H1 (cell line): ENCODE data around the gene EML5. TPM values are rescaled to one million over a fixed set of nuclear protein-coding genes. Genes with fewer than 3 reads are reported as not detected.

Experiments used
- CTCF ChIA-PET: fragments of 300-600 bp; sonication (Branson Sonifier 250); formaldehyde crosslinking; loops from one replicate; lab custom pipeline; 2021; ENCODE audit not compliant: partially characterized antibody; lab: Charles Lee
- POLR2A ChIA-PET: fragments of 300-600 bp; sonication (Branson Sonifier 250); formaldehyde crosslinking; loops from one replicate; lab custom pipeline; 2021; ENCODE audit warnings: inconsistent platforms; ENCODE audit not compliant: partially characterized antibody; lab: Charles Lee
- DNase-seq, 2 experiments: peaks; one replicate each; pipeline versions ENCODE4 v3.0.0 to v3.0.0-alpha.2; 2010 to 2022; ENCODE audit warnings: low spot score in 2 of 2, low read depth in 1 of 2, mixed read lengths in 1 of 2
- FAIRE-seq: peaks from 2 replicates; lab custom pipeline; 2011; peaks lifted over from hg19 to GRCh38; lab: Jason Lieb, UNC
- H2AFZ ChIP-seq: 2 replicates; pipeline ENCODE4 v1.8.1; 2012; ENCODE audit warnings: low read length, inconsistent platforms
- H2AK5ac ChIP-seq: 2 replicates; pipeline ENCODE4 v1.6.1; 2013; ENCODE audit warnings: low read depth, low read length
- H2BK120ac ChIP-seq: replicated peaks from 2 replicates; pipeline ENCODE3; 2013; ENCODE audit warnings: low read depth, low read length, inconsistent platforms
- H2BK12ac ChIP-seq: 2 replicates; pipeline ENCODE4 v1.6.1; 2013; ENCODE audit warnings: low read depth, low read length
- H2BK15ac ChIP-seq: 2 replicates; pipeline ENCODE4 v1.6.1; 2013; ENCODE audit warnings: low read length
- H2BK20ac ChIP-seq: 2 replicates; pipeline ENCODE4 v1.6.1; 2013; ENCODE audit warnings: low read length
- H2BK5ac ChIP-seq: 2 replicates; pipeline ENCODE4 v1.6.1; 2013; ENCODE audit warnings: low read depth, low read length
- H3K14ac ChIP-seq: 2 replicates; pipeline ENCODE4 v1.6.1; 2013; ENCODE audit warnings: inconsistent platforms; ENCODE audit not compliant: insufficient read length
- H3K18ac ChIP-seq: 2 replicates; pipeline ENCODE4 v1.6.1; 2013; ENCODE audit warnings: low read length; ENCODE audit errors: extremely low read depth
- H3K23ac ChIP-seq: 2 replicates; pipeline ENCODE4 v1.6.1; 2013; ENCODE audit warnings: inconsistent platforms; ENCODE audit not compliant: insufficient read length
- H3K23me2 ChIP-seq: 2 replicates; pipeline ENCODE4 v1.6.1; 2013; ENCODE audit warnings: low read depth, low read length
- H3K27ac ChIP-seq: 2 replicates; pipeline ENCODE4 v1.6.1; 2011; ENCODE audit warnings: low read depth, low read length, inconsistent platforms
- H3K27me3 ChIP-seq, 4 experiments: replicated peaks in 1 of 4; 1 replicate in 1 of 4; 2 replicates in 3 of 4; pipeline versions ENCODE4 v1.6.1 to v1.8.1; 2011 to 2013; ENCODE audit warnings: low read length in 3 of 4, mild to moderate bottlenecking in 3 of 4, inconsistent platforms in 2 of 4, mixed read lengths in 2 of 4, moderate library complexity in 1 of 4; ENCODE audit not compliant: control insufficient read depth in 3 of 4, insufficient read depth in 3 of 4; ENCODE audit errors: extremely low read depth in 1 of 4
- H3K36me3 ChIP-seq, 4 experiments: 2 replicates each; pipeline versions ENCODE4 v1.6.1 to v1.8.1; 2011 to 2013; ENCODE audit warnings: mild to moderate bottlenecking in 4 of 4, low read length in 3 of 4, moderate library complexity in 2 of 4, control low read depth in 1 of 4, inconsistent platforms in 1 of 4; ENCODE audit not compliant: insufficient read depth in 4 of 4, control insufficient read depth in 2 of 4
- H3K4ac ChIP-seq: replicated peaks from 2 replicates; pipeline ENCODE3; 2013; ENCODE audit warnings: low read length, low read depth, mixed read lengths, inconsistent platforms; ENCODE audit not compliant: insufficient read length
- H3K4me1 ChIP-seq, 4 experiments: replicated peaks in 1 of 4; 1 replicate in 1 of 4; 2 replicates in 3 of 4; pipeline versions ENCODE4 v1.6.1 to v1.8.1; 2011 to 2013; ENCODE audit warnings: low read length in 3 of 4, inconsistent platforms in 2 of 4, mixed read lengths in 1 of 4; ENCODE audit not compliant: insufficient read depth in 4 of 4, control insufficient read depth in 3 of 4
- H3K4me2 ChIP-seq, 2 experiments: 2 replicates each; pipeline versions ENCODE4 v1.6.1 to v1.8.1; 2011 to 2013; ENCODE audit warnings: low read depth in 2 of 2, low read length in 2 of 2, control low read depth in 1 of 2, inconsistent platforms in 1 of 2, mild to moderate bottlenecking in 1 of 2; ENCODE audit not compliant: insufficient read depth in 1 of 2
- H3K4me3 ChIP-seq, 4 experiments: fragments of 200-600, 300-600 bp in 1 of 4; sonication (generic), shearing (Covaris generic), sonication (Bioruptor Twin) in 1 of 4; 2 replicates each; pipeline versions ENCODE4 v1.5.1 to v1.8.1; 2011 to 2016; ENCODE audit warnings: low read length in 4 of 4, low read depth in 3 of 4, control low read depth in 2 of 4, inconsistent platforms in 2 of 4, mild to moderate bottlenecking in 2 of 4, mixed read lengths in 1 of 4, moderate library complexity in 1 of 4; ENCODE audit not compliant: insufficient read depth in 2 of 4; ENCODE audit errors: extremely low read depth in 1 of 4
- H3K56ac ChIP-seq: replicated peaks from 2 replicates; pipeline ENCODE3; 2013; ENCODE audit warnings: low read depth, mild to moderate bottlenecking, mixed read lengths, low read length, inconsistent platforms; ENCODE audit not compliant: insufficient read length
- H3K79me1 ChIP-seq: 2 replicates; pipeline ENCODE4 v1.6.1; 2013; ENCODE audit warnings: low read depth, low read length, control low read depth
- H3K79me2 ChIP-seq, 2 experiments: 2 replicates each; pipeline versions ENCODE4 v1.6.1 to v1.8.1; 2012 to 2013; ENCODE audit warnings: low read length in 2 of 2, mild to moderate bottlenecking in 2 of 2, inconsistent platforms in 1 of 2; ENCODE audit not compliant: insufficient read depth in 2 of 2, control insufficient read depth in 1 of 2
- H3K9ac ChIP-seq, 4 experiments: replicated peaks in 1 of 4; 1 replicate in 1 of 4; 2 replicates in 3 of 4; pipeline versions ENCODE4 v1.6.1 to v1.8.1; 2011 to 2013; ENCODE audit warnings: low read depth in 3 of 4, low read length in 3 of 4, control low read depth in 2 of 4, mild to moderate bottlenecking in 2 of 4, moderate library complexity in 2 of 4, inconsistent platforms in 1 of 4; ENCODE audit errors: extremely low read depth in 1 of 4
- H3K9me3 ChIP-seq, 2 experiments: 2 replicates each; pipeline versions ENCODE4 v1.6.1 to v1.8.1; 2012 to 2013; ENCODE audit warnings: mild to moderate bottlenecking in 2 of 2, moderate library complexity in 2 of 2, control low read depth in 1 of 2, inconsistent platforms in 1 of 2, low read depth in 1 of 2, low read length in 1 of 2, mixed read lengths in 1 of 2; ENCODE audit not compliant: insufficient read depth in 2 of 2
- H4K20me1 ChIP-seq, 2 experiments: replicated peaks in 1 of 2; 2 replicates each; pipeline versions ENCODE3 to v1.8.1; 2011 to 2013; ENCODE audit warnings: inconsistent platforms in 2 of 2, low read length in 2 of 2, mild to moderate bottlenecking in 1 of 2; ENCODE audit not compliant: insufficient read depth in 2 of 2, control insufficient read depth in 1 of 2
- H4K5ac ChIP-seq: 2 replicates; pipeline ENCODE4 v1.6.1; 2013; ENCODE audit warnings: low read length, low read depth, mixed read lengths, inconsistent platforms; ENCODE audit not compliant: insufficient read length
- H4K8ac ChIP-seq: 2 replicates; pipeline ENCODE4 v1.8.0; 2013; ENCODE audit warnings: mild to moderate bottlenecking, moderate library complexity, low read length, inconsistent platforms; ENCODE audit not compliant: insufficient read depth; ENCODE audit errors: extremely low read depth
- H4K91ac ChIP-seq: replicated peaks from 2 replicates; pipeline ENCODE3; 2013; ENCODE audit warnings: low read length, mixed read lengths, inconsistent platforms; ENCODE audit not compliant: insufficient read length
- ATF2 ChIP-seq: IDR thresholded peaks from 2 replicates; pipeline ENCODE4 v1.6.1; 2012; ENCODE audit warnings: low read length, inconsistent platforms
- CTCF ChIP-seq, 3 experiments: IDR thresholded peaks; 1 replicate in 2 of 3; 2 replicates in 1 of 3; pipeline versions ENCODE4 v1.5.1 to v1.6.1; 2011; ENCODE audit warnings: low read length in 3 of 3, mild to moderate bottlenecking in 3 of 3, inconsistent platforms in 2 of 3, low read depth in 1 of 3, moderate library complexity in 1 of 3; ENCODE audit not compliant: insufficient read depth in 1 of 3; ENCODE audit errors: control extremely low read depth in 1 of 3
- HDAC2 ChIP-seq, 2 experiments: fragments of 300-600 bp in 1 of 2; sonication (generic) in 1 of 2; IDR thresholded peaks; 2 replicates each; pipeline ENCODE4 v1.6.1; 2011 to 2012; ENCODE audit warnings: low read depth in 2 of 2, low read length in 2 of 2, mild to moderate bottlenecking in 2 of 2, moderate library complexity in 2 of 2, borderline replicate concordance in 1 of 2, inconsistent platforms in 1 of 2
- RAD21 ChIP-seq, 2 experiments: IDR thresholded peaks in 1 of 2; conservative IDR thresholded peaks in 1 of 2; 2 replicates each; pipeline ENCODE4 v1.6.1; 2011; ENCODE audit warnings: low read depth in 2 of 2, low read length in 2 of 2, improper control_type of control experiment in 1 of 2, inconsistent platforms in 1 of 2, mild to moderate bottlenecking in 1 of 2, moderate library complexity in 1 of 2
- polyA plus RNA-seq, 7 experiments: library from polyadenylated mRNA; depleted of rRNA in 3 of 7; stranded (reverse) in 5 of 7; unstranded in 2 of 7; fragments of >200 nt in 5 of 7; fragments of 200-250 nt in 2 of 7; gene quantifications; 1 replicate in 5 of 7; 2 replicates in 1 of 7; 4 replicates in 1 of 7; pipeline versions ENCODE4 v1.2.1 to v1.2.3, GENCODE V29; 2011 to 2013; ENCODE audit warnings: missing spikeins in 2 of 7, mixed read lengths in 2 of 7
- total RNA-seq: library from RNA; stranded (reverse); fragmentation: NEBNext Ultra II Directional; extraction: Animal tissue kit (Norgen Biotek cat#: 25700); gene quantifications from 2 replicates; pipeline ENCODE4 v1.2.1, GENCODE V29; 2021

EML5 gene
- total and polyA plus RNA-seq, 2 of the 8 experiments (the other 6 are each of a cell fraction or from before 2014, with no cell fraction given) = 0.39 to 0.88 TPM

GRCh38 chr14:88729159-88729558, 63.6 kb downstream of the EML5 start:
- TF ChIP-seq CTCF (IDR thresholded peaks at IDR 0.05; ENCODE audit: control extremely low read depth in 1 of 3, insufficient read depth in 1 of 3, low read depth in 1 of 3, low read length in 3 of 3) (peak in 1 of 3 experiments; percentile 10; a peak in 1 of 4 replicates), RAD21 (IDR thresholded peaks at IDR 0.05 in 1 of 2, conservative IDR thresholded peaks at IDR 0.05 in 1 of 2; ENCODE audit: low read depth in 2 of 2, low read length in 2 of 2) (peak in 1 of 2 experiments; percentile 9; a peak in 1 of 4 replicates), ATF2 (no peak), HDAC2 (IDR thresholded peaks at IDR 0.05; ENCODE audit: borderline replicate concordance in 1 of 2, low read depth in 2 of 2, low read length in 2 of 2) (no peak)
- Histone ChIP-seq H4K91ac (no peak overlapping the region), H2BK20ac (no peak overlapping the region), H3K4ac (no peak overlapping the region), H2BK12ac (no peak overlapping the region), H3K79me2 (no peaks in the 10 kb centered on the region), H3K27ac (no peak overlapping the region), H3K9me3 (no peaks in the 10 kb centered on the region), H3K23me2 (no peaks in the 10 kb centered on the region), H3K79me1 (no peaks in the 10 kb centered on the region), H2AK5ac (no peak overlapping the region), H4K8ac (no peak overlapping the region), H3K4me3 (no peak overlapping the region), H2BK15ac (no peak overlapping the region), H3K9ac (no peak overlapping the region), H2BK120ac (no peak overlapping the region), H3K36me3 (no peaks in the 10 kb centered on the region), H4K20me1 (no peaks in the 10 kb centered on the region), H2AFZ (no peak overlapping the region), H3K4me2 (no peak overlapping the region), H3K23ac (no peak overlapping the region), H3K4me1 (no peaks in the 10 kb centered on the region), H3K56ac (no peak overlapping the region), H3K18ac (no peak overlapping the region), H2BK5ac (no peak overlapping the region), H4K5ac (no peak overlapping the region), H3K27me3 (no peaks in the 10 kb centered on the region), H3K14ac (no peak overlapping the region)
- no peak for FAIRE-seq
- POLR2A ChIA-PET = no interaction called here
- CTCF ChIA-PET = interaction anchor here (0.7 to 0.9 kb wide), 3 partner anchors 9 to 16 kb away, joined by 3 read pairs; no protein-coding TSS in a partner anchor
- DNase-seq = no peak
